Stimulated activated CD8-positive, alpha-beta memory T cell treated with anti-CD3 and anti-CD28 coated beads, Interleukin-7, amount 100 ng/mL, for 1 hour (primary cell): ENCODE measurements around the gene CDC14C.
"Not testable (repeated sequence)": the region's sequence is repeated elsewhere in the genome, so short reads cannot be mapped to it uniquely, and the experiment has no call there.

Experiments
- DNase-seq, 2 donors: peaks; one replicate each; pipeline ENCODE4 v3.0.0-alpha.2; 2020; ENCODE audit warnings: low read depth in 2 of 2

Gene CDC14C

GRCh38 chr7:48924433-48924832 is at the start of gene CDC14C:
TSS of gene CDC14C (plus strand) at chr7:48924547. CDS start at chr7:48924673, 126 bp downstream.
- no peak for DNase-seq

GRCh38 chr7:48875045-48875916 is 49.1 kb upstream of the CDC14C start:
- DNase-seq: no peak

- DNase-seq: no peak
Observed at GRCh38 chr7:48876087-48876486, 48.3 kb upstream of the CDC14C start.

GRCh38 chr7:48880851-48881250 is 43.5 kb upstream of the CDC14C start:
- DNase-seq: no peak

DNA sequence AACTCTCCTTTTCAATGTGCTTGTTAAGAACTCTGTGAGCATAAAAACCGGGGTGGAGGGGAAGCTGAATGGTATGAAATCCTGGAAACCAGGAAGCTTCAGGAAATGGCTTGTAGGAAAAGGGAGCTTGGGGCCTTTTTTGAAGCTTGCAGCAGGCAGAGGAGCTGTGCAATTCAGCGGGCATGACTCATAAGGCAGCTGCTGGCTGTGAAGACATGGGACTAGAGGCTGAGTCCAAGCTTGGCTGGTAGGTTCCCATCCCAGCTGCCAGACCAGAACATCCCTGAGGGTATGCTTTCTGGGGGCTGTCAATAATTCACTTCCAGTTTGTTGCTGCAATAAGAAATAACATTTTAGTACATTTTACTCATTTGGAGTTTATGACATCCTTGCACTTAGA is 36.8 kb upstream of the CDC14C start:
- no peak for DNase-seq

DNA sequence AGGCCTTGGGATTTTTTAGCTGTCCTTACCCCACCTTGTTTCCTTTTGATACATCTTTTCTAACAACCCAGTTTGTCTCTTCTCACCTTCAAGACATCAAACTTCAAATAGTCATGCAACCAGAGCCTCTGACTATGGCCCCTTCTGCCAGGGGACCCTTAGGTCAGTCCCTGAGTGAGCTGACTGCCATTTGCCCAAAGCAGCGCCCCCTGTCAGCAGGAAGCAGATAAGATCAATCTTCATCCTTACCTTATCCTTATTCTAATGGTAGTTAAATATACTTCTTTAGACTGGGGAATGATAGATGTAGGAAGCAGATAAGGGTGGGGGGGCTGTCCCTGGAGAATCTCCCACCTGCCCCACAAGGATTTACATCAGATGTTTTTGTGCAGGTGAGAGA is 29.8 kb upstream of the CDC14C start:
- no peak for DNase-seq

DNA sequence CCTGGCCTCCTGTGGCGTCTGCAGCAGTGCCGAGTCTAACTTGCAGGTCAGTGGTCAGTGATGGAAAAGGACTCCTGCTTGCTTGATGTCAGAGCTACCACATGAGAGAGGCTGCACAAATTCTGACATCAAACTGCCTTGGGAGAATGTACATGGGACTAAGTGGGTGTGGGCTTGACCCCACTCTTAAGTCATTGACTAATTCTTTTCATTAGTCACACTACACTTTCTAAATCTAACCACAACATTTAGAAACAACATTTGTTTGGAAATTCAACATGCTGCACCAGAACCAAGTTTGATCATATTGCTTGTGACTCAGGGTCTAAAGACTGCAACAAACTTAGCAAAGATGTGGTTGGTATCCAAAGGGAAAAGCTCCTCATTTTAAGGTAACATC is 24.4 kb upstream of the CDC14C start:
- no peak for DNase-seq

DNA sequence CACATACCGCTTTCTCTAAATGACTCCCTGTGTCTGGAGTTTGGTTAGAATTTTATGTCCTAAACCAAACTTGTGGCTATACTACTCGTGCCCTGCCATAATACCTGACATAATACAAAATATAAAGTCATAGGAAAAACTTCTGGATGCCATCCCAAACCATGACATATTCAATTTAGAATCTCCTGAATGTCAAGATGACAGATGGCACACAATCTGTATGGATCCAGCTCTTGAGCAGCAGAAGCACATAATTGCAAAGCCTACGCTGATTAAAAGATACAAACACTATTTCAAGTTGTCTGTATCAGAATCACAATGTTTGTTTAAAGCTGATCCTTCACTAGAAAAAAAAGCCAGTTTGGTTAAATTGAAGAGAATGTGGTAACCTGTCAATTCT is 22.4 kb upstream of the CDC14C start:
- no peak for DNase-seq

- no peak for DNase-seq
Observed at GRCh38 chr7:48904975-48905374, 19.4 kb upstream of the CDC14C start.

DNA sequence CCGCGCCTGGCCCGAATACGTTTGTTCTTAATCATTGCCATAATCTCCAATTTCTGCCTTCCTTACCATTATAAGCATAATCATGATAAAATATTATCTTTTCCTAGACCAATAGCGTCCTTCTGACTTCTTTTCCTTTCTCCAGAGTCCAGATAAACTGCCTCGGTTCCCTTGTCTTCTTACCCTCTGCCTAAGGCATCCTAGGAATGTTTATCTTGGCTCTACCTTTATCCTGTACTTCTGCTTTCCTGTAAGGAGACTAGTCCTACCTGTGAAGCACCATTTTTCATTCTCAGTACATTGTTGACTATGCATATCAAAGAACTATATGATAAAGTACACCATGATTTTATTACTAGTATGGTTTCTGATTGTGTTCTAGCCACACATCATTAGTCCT is 18.7 kb upstream of the CDC14C start:
- DNase-seq: not testable (repeated sequence)

GRCh38 chr7:48909887-48910286 is 14.5 kb upstream of the CDC14C start:
- not testable (repeated sequence) for DNase-seq

GRCh38 chr7:48931481-48931880 is 7.1 kb downstream of the CDC14C start:
- no peak for DNase-seq

- DNase-seq: no peak
Observed at GRCh38 chr7:48932126-48932910, 8.0 kb downstream of the CDC14C start.

- DNase-seq: no peak
Observed at GRCh38 chr7:48933549-48934085, 9.3 kb downstream of the CDC14C start.

GRCh38 chr7:48938539-48939295 is 14.4 kb downstream of the CDC14C start:
- no peak for DNase-seq

- DNase-seq: no peak
Observed at GRCh38 chr7:48943279-48943990, 19.1 kb downstream of the CDC14C start.

DNA sequence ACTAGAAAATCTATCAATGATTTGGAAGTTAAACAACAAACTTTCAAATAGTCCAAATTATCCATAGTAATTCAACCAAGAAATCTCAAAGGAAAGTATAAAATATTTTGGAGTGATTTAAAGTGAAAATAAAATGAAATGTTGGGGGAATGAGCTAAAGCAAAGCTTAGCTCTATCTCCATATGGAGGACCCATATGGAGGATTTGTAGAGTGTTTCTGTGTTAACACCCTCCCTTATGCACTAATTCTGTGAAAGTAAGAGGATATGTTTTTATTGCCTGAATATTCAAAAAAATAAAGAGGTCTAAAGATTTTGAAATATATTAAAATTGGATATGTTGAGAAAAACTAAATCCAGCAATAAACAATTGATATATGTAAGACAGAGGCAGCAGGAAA is 31.6 kb downstream of the CDC14C start:
- DNase-seq: no peak

GRCh38 chr7:48959676-48960075 is 35.3 kb downstream of the CDC14C start:
- DNase-seq: no peak

DNA sequence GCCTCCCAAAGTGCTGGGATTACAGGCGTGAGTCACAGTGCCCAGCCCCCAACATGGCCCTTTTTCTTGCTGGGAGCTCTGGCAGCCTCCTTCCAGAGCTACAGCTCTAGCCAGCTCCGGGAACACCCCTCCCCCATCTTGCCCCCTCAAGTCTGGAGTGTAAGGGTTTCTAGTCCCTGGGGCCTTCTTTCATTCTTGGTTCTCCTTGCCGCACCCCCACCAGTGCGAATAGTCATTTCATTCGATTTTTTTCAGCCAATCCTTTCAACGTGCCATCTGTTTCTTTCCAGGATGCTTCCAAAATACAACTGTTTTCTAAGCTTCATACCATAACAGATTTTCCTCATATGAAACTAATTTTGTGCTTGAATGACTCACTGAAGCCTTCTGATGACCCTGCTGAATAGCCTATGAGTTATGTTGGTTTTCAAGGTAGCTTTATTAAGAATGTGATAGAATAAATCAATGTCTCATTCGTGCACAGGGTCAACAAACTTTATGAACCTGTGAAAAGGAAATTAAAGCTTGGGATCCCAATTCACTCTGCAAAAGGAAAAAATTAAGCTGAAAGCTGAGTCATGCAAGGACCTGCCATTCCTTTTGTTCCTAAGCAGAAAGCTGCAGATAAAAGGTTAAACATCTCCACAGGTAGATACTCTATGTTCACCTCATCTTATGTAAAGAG is 38.6 kb downstream of the CDC14C start:
- no peak for DNase-seq

- DNase-seq: no peak
Observed at GRCh38 chr7:48964074-48964473, 39.7 kb downstream of the CDC14C start.

GRCh38 chr7:48971173-48971572 is 46.8 kb downstream of the CDC14C start:
- no peak for DNase-seq
